Measurements from ENCODE around the gene LYSMD2.

The LYSMD2 gene

GRCh38 chr15:51751697-51752683, 14.5 kb upstream of the LYSMD2 start:
- no peak for DNase-seq

GRCh38 chr15:51750792-51751696, 13.6 kb upstream of the LYSMD2 start, which contains the start of gene TMOD2:
Gene TMOD2, plus strand, starts transcription at chr15:51751597. Its CDS starts 14,845 bp downstream, at chr15:51766442.
- DNase-seq = no peak

GRCh38 chr15:51750186-51750585, 12.7 kb upstream of the LYSMD2 start:
- DNase-seq = no peak

GRCh38 chr15:51749307-51749706, 11.9 kb upstream of the LYSMD2 start:
- DNase-seq = no peak

GRCh38 chr15:51739061-51739712, 1.7 kb upstream of the LYSMD2 start:
- DNase-seq = no peak

- no peak for DNase-seq
Measured at GRCh38 chr15:51738553-51738952, 1.1 kb upstream of the LYSMD2 start.

GRCh38 chr15:51736751-51737521, 519 bp downstream of the LYSMD2 start:
- DNase-seq = no peak

GRCh38 chr15:51736069-51736468, 1.4 kb downstream of the LYSMD2 start:
- DNase-seq = no peak

- DNase-seq = no peak
Measured at GRCh38 chr15:51735228-51736010, 2.0 kb downstream of the LYSMD2 start.

GRCh38 chr15:51732646-51733045, 4.8 kb downstream of the LYSMD2 start:
- no peak for DNase-seq

GRCh38 chr15:51731549-51732267, 5.7 kb downstream of the LYSMD2 start:
- DNase-seq = no peak

- DNase-seq = no peak
Measured at GRCh38 chr15:51727141-51727897, 10.1 kb downstream of the LYSMD2 start.

GRCh38 chr15:51726302-51727073, 11.0 kb downstream of the LYSMD2 start:
- peak; percentile 24 for DNase-seq

GRCh38 chr15:51724673-51725072, 12.8 kb downstream of the LYSMD2 start:
- no peak for DNase-seq

- DNase-seq = no peak
Measured at GRCh38 chr15:51724199-51724598, 13.3 kb downstream of the LYSMD2 start.

- DNase-seq = no peak
Measured at GRCh38 chr15:51721199-51721960, 16.1 kb downstream of the LYSMD2 start.

- no peak for DNase-seq
Measured at GRCh38 chr15:51720201-51720995, 17.1 kb downstream of the LYSMD2 start.

All from NCI-H1694 (cell line).